ENCODE results near the gene PDE6A.
A peak's percentile ranks its signal among the peaks of the same experiment; 100 is the strongest.

The PDE6A gene

GRCh38 chr5:149975409-149975808 lies 30.8 kb upstream of the PDE6A start:
- no peak for DNase-seq (ENCODE audit: extremely low read depth, low read depth)
- TF ChIP-seq, protein P1, sequence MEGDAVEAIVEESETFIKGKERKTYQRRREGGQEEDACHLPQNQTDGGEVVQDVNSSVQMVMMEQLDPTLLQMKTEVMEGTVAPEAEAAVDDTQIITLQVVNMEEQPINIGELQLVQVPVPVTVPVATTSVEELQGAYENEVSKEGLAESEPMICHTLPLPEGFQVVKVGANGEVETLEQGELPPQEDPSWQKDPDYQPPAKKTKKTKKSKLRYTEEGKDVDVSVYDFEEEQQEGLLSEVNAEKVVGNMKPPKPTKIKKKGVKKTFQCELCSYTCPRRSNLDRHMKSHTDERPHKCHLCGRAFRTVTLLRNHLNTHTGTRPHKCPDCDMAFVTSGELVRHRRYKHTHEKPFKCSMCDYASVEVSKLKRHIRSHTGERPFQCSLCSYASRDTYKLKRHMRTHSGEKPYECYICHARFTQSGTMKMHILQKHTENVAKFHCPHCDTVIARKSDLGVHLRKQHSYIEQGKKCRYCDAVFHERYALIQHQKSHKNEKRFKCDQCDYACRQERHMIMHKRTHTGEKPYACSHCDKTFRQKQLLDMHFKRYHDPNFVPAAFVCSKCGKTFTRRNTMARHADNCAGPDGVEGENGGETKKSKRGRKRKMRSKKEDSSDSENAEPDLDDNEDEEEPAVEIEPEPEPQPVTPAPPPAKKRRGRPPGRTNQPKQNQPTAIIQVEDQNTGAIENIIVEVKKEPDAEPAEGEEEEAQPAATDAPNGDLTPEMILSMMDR (IDR thresholded peaks at IDR 0.05; ENCODE audit: low read depth, low read length), result no peak

DNA sequence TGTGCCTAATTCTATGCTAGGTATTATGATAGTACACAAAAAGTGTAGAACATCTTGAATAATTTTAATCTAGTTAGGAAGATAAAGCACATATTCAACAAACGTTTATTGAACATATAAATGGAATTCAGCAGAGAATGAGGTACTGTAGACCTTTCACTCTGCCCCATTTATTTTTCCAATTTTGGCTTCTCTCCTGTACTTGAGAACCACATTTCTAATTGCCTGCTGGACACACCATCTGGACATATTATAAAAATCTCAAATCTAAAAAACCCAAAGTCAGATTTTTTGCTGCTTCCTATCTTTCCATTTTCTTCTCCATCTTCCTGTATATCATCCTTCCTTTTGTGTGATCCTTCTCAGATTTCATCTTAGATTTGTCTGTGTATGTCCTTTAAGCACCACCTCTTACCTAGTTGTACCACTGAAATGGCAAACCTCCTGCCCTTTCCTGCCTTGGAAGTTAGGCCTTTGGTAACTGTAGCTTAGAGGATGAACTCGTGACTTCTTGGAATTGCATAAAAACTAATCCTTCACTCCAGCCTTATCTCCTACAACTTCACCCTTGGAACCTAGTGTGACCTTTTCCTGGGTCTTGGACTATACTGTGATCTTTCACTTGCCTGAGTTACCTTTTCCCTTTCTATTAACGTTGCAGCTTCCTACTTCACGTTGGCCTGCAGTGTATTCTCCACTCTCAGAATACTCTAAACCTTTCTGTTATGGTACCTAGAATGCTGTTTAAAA lies 24.8 kb upstream of the PDE6A start:
- TF ChIP-seq, protein P1 (IDR thresholded peaks at IDR 0.05; ENCODE audit: low read depth, low read length), result no peak
- DNase-seq (ENCODE audit: extremely low read depth, low read depth), result no peak

GRCh38 chr5:149966946-149967345 lies 22.4 kb upstream of the PDE6A start:
- TF ChIP-seq, protein P1 (IDR thresholded peaks at IDR 0.05; ENCODE audit: low read depth, low read length), result no peak
- DNase-seq (ENCODE audit: extremely low read depth, low read depth), result no peak

DNA sequence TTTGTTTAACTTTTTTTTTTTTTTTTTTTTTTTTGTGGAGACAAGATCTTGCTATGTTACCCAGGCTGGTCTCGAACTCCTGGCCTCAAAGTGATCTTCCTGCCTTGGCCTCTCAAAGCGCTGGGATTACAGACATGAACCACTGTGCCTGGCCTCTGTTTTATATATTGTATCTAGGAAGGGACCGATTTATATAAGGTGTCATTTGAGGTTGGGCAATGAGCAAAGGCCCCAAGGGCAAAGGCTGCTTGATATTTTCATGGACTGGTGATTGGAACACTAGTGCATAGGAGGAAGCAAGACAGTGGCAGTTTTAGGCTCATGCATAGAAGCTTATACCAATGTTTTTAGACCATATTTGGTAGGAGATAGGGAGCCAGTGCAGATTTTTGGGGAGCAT lies 19.1 kb upstream of the PDE6A start:
- DNase-seq (ENCODE audit: extremely low read depth, low read depth), result no peak
- TF ChIP-seq, protein P1 (IDR thresholded peaks at IDR 0.05; ENCODE audit: low read depth, low read length), result no peak

GRCh38 chr5:149962601-149963300 lies 18.2 kb upstream of the PDE6A start:
- no peak for DNase-seq (ENCODE audit: extremely low read depth, low read depth)
- TF ChIP-seq, protein P1 (IDR thresholded peaks at IDR 0.05; ENCODE audit: low read depth, low read length), result no peak

GRCh38 chr5:149961957-149962409 lies 17.4 kb upstream of the PDE6A start:
- DNase-seq (ENCODE audit: extremely low read depth, low read depth), result no peak
- TF ChIP-seq, protein P1 (IDR thresholded peaks at IDR 0.05; ENCODE audit: low read depth, low read length), result peak; percentile 58

GRCh38 chr5:149961186-149961685 lies 16.6 kb upstream of the PDE6A start:
- TF ChIP-seq, protein P1 (IDR thresholded peaks at IDR 0.05; ENCODE audit: low read depth, low read length), result no peak
- DNase-seq (ENCODE audit: extremely low read depth, low read depth), result no peak

Data from AG09319 (cell line).